Activated naive CD8-positive, alpha-beta T cell treated with anti-CD3 and anti-CD28 coated beads, Interleukin-2, amount 50 U/mL, for 24 hours (primary cell): ENCODE measurements around the gene UBE2V1.

ENCODE experiments used
- ATAC-seq: fragments of 150-1000 bp; cut with Tn5 transposase; one replicate; pipeline ENCODE4 v1.10.0; 2021
- DNase-seq: peaks from one replicate; pipeline ENCODE4 v3.0.0; 2021
- H3K27ac Mint-ChIP-seq: one replicate; pipeline ENCODE4 v1.8.0; 2021; ENCODE audit warnings: mild to moderate bottlenecking, mixed read lengths
- H3K27me3 Mint-ChIP-seq: one replicate; pipeline ENCODE4 v1.8.0; 2021; ENCODE audit warnings: mixed read lengths
- H3K36me3 Mint-ChIP-seq: one replicate; pipeline ENCODE4 v1.8.0; 2021; ENCODE audit warnings: low read depth, mixed read lengths
- H3K4me1 Mint-ChIP-seq: one replicate; pipeline ENCODE4 v1.8.0; 2021; ENCODE audit warnings: mixed read lengths
- H3K4me3 Mint-ChIP-seq: one replicate; pipeline ENCODE4 v1.8.0; 2021; ENCODE audit warnings: mild to moderate bottlenecking, moderate library complexity, mixed read lengths
- H3K9me3 Mint-ChIP-seq: one replicate; pipeline ENCODE4 v1.8.0; 2021; ENCODE audit warnings: mixed read lengths

The UBE2V1 gene

DNA sequence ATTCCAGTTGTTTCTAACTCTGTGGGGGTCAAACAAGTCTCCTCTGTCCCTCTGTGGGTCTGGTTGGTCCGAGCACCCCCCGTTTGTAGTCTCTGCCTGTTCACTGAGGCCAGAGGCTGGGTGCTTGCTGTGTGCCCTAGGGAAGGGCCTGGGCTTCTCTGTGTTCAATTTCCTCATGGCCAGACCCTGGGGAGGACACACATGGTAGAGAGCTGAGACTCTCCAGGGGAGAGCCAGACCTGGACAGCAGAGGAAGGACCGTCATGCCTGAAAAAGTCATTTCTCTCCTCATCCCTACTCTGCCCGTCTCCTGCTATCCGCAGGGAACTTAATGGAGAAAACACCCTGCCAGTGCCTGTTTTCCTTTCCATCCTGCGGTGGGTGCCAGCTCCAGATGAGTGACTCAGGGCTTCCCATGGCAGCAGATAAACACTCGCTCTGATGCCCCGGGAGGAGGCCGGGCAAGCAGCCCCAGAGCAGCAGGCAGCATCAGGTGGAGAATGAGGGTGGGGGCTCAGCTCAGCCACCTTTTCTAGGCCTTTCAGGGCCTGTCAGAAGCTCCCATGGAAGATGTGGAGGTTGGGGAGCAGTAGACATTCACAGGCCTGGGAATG is 78.3 kb downstream of the UBE2V1 start:
- peaks cover 4% of the 10 kb centered on the region for H3K27me3 Mint-ChIP-seq
- H3K9me3 Mint-ChIP-seq: no peaks in the 10 kb centered on the region
- ATAC-seq: no peak
- no peak overlapping the region for H3K27ac Mint-ChIP-seq
- H3K4me1 Mint-ChIP-seq: no peaks in the 10 kb centered on the region
- no peak overlapping the region for H3K4me3 Mint-ChIP-seq
- no peaks in the 10 kb centered on the region for H3K36me3 Mint-ChIP-seq
- DNase-seq: no peak

DNA sequence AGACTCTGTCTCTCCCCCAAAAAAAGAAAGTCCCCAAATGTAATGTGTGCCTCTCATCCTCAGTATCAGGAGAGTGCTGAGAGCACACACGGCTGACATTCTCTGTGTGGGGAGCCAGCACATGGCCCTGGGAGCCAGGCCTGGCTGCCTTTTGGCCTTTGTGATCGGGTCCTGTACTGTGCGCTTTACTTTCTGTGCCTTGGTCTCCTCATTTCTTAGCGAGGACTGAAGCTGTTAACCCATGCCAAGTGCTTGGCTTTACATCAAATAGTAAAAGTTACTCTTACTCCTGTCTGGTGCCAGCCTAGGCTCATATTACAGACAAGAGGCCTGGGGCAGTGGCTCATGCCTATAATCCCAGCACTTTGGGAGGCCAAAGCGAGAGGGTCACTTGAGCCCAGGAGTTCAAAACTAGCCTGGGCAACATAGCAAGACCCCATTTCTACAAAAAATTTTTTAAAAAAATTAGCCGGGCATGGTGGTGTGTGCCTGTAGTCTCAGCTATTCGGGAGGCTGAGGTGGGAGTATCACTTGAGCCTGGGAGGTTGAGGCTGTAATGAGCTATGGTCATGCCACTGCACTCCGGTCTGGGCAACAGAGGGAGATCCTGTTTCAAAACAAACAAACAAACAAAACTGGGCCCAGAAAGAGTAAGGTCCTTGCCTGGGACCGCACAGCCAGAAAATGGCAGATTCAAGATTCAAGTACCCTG is 79.8 kb downstream of the UBE2V1 start:
- H3K4me3 Mint-ChIP-seq: no peak overlapping the region
- ATAC-seq (no peak), DNase-seq (no peak)
- H3K4me1 Mint-ChIP-seq: no peaks in the 10 kb centered on the region
- H3K27me3 Mint-ChIP-seq: peaks cover 8% of the 10 kb centered on the region
- no peaks in the 10 kb centered on the region for H3K9me3 Mint-ChIP-seq
- no peaks in the 10 kb centered on the region for H3K36me3 Mint-ChIP-seq
- H3K27ac Mint-ChIP-seq: no peak overlapping the region
